Measurements from ENCODE around the gene NHLRC4.

Gene NHLRC4

GRCh38 chr16:566475-567372 is at the start of gene NHLRC4:
TSS of gene NHLRC4 (plus strand) at chr16:567005. CDS start at chr16:568048, 1,043 bp downstream.
- DNase-seq, result peak in 1 of 56 donors; percentile 31

- peak in 17 of 56 donors; percentile 4 to 61 (median 27) for DNase-seq
Observed at GRCh38 chr16:518858-519257, 47.9 kb upstream of the NHLRC4 start.

- no peak for DNase-seq
Observed at GRCh38 chr16:519425-519824, 47.4 kb upstream of the NHLRC4 start.

- no peak for DNase-seq
Observed at GRCh38 chr16:519841-520687, 46.7 kb upstream of the NHLRC4 start.

GRCh38 chr16:520847-521246 is 46.0 kb upstream of the NHLRC4 start:
- no peak for DNase-seq

GRCh38 chr16:521381-522210 is 45.2 kb upstream of the NHLRC4 start:
- no peak for DNase-seq

- DNase-seq, result no peak
Observed at GRCh38 chr16:522320-523096, 44.3 kb upstream of the NHLRC4 start.

GRCh38 chr16:523097-523741 is 43.6 kb upstream of the NHLRC4 start:
- no peak for DNase-seq

GRCh38 chr16:524274-525040 is 42.3 kb upstream of the NHLRC4 start:
- DNase-seq, result no peak

- DNase-seq, result peak in 1 of 56 donors; percentile 45
Observed at GRCh38 chr16:525123-525519, 41.7 kb upstream of the NHLRC4 start.

GRCh38 chr16:525520-526180 is 41.2 kb upstream of the NHLRC4 start:
- DNase-seq, result peak in 29 of 56 donors; percentile 11 to 81 (median 41)

GRCh38 chr16:526181-527014 is 40.4 kb upstream of the NHLRC4 start:
- peak in 13 of 56 donors; percentile 36 to 62 (median 55) for DNase-seq

GRCh38 chr16:527015-527903 is 39.5 kb upstream of the NHLRC4 start, which contains the start of gene CAPN15:
TSS of gene CAPN15 (plus strand) at chr16:527712. CDS start at chr16:546839, 19,127 bp downstream.
- DNase-seq, result peak in 54 of 56 donors; percentile 40 to 95 (median 84)

GRCh38 chr16:528111-529011 is 38.4 kb upstream of the NHLRC4 start:
- DNase-seq, result peak in 1 of 56 donors; percentile 8

- DNase-seq, result no peak
Observed at GRCh38 chr16:529012-529575, 37.7 kb upstream of the NHLRC4 start.
